ENCODE data around the gene LRP1-AS.

DNA sequence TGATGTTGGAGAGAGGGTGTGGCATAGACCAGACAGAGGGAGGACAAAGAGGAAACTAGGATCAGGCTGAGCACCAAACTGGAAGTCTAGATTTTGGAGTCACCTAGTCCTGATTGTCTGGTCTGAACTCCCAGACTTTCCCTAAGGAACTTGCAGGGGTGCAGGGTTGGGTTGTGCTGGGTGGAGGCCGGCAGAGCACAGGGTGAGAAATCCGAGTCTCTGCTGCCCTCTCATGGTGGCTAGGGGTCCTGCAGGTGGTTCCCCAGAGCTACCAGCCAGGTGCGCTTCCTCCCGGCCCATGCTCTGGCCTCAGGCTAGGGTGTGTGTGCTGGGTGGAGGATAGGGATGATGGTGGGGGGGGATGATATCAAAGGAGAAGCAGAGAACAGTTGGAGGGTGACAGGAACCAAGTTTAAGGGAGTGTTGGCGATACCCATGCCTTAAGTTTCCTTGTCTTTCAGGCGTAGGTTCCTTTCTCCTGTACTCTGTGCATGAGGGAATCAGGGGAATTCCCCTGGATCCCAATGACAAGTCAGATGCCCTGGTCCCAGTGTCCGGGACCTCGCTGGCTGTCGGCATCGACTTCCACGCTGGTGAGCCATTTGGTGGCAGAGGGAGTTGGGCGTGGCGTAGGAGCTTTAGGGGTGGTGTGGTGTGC, 35.6 kb upstream of the LRP1-AS start:
- TF ChIP-seq, protein P1, sequence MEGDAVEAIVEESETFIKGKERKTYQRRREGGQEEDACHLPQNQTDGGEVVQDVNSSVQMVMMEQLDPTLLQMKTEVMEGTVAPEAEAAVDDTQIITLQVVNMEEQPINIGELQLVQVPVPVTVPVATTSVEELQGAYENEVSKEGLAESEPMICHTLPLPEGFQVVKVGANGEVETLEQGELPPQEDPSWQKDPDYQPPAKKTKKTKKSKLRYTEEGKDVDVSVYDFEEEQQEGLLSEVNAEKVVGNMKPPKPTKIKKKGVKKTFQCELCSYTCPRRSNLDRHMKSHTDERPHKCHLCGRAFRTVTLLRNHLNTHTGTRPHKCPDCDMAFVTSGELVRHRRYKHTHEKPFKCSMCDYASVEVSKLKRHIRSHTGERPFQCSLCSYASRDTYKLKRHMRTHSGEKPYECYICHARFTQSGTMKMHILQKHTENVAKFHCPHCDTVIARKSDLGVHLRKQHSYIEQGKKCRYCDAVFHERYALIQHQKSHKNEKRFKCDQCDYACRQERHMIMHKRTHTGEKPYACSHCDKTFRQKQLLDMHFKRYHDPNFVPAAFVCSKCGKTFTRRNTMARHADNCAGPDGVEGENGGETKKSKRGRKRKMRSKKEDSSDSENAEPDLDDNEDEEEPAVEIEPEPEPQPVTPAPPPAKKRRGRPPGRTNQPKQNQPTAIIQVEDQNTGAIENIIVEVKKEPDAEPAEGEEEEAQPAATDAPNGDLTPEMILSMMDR (IDR thresholded peaks at IDR 0.05) = peak; percentile 83 to 91 (median 86)
- TF ChIP-seq POLR2AphosphoS5 (IDR thresholded peaks at IDR 0.05) (no peak), POLR2A (IDR thresholded peaks at IDR 0.05) (no peak)

All from sigmoid colon (tissue), 4 donors.